Karpas-422 (cell line): ENCODE data around the gene COX7A2L. TPM values are rescaled to one million over a fixed set of nuclear protein-coding genes. Genes with fewer than 3 reads are reported as not detected.

ENCODE experiments used
- DNase-seq: peaks from one replicate; pipeline ENCODE4 v3.0.0-alpha.2; 2015
- H2AFZ ChIP-seq: fragments of 200-600 bp; sonication (generic); 2 replicates; pipeline ENCODE4 v1.6.1; 2014; ENCODE audit warnings: antibody characterized with exemption, low read length, mixed read lengths
- H3K27ac ChIP-seq: fragments of 200-600 bp; sonication (generic); 2 replicates; pipeline ENCODE4 v1.5.1; 2014; ENCODE audit warnings: mild to moderate bottlenecking, low read length, moderate library complexity
- H3K27me3 ChIP-seq: fragments of 200-600 bp; sonication (generic); 2 replicates; pipeline ENCODE4 v1.6.1; 2014; ENCODE audit warnings: low read length, mixed read lengths
- H3K36me3 ChIP-seq: fragments of 200-600 bp; sonication (generic); 2 replicates; pipeline ENCODE4 v1.6.1; 2014; ENCODE audit warnings: low read length, mixed read lengths; ENCODE audit not compliant: insufficient read depth
- H3K4me1 ChIP-seq: fragments of 200-600 bp; sonication (generic); 2 replicates; pipeline ENCODE4 v1.6.1; 2014; ENCODE audit warnings: mild to moderate bottlenecking, low read length, mixed read lengths
- H3K4me2 ChIP-seq: fragments of 200-600 bp; sonication (generic); 2 replicates; pipeline ENCODE4 v1.6.1; 2014; ENCODE audit warnings: low read length, low read depth, mild to moderate bottlenecking; ENCODE audit not compliant: poor library complexity, severe bottlenecking
- H3K4me3 ChIP-seq: fragments of 200-600 bp; sonication (generic); 2 replicates; pipeline ENCODE4 v1.5.1; 2014; ENCODE audit warnings: mild to moderate bottlenecking, antibody characterized with exemption, low read length, mixed read lengths
- H3K79me2 ChIP-seq: fragments of 200-600 bp; sonication (generic); 2 replicates; pipeline ENCODE4 v1.6.1; 2014; ENCODE audit warnings: mild to moderate bottlenecking, low read length, mixed read lengths
- H3K9ac ChIP-seq: fragments of 200-600 bp; sonication (generic); 2 replicates; pipeline ENCODE4 v1.6.0; 2014; ENCODE audit warnings: low read length
- H3K9me2 ChIP-seq: fragments of 200-600 bp; sonication (generic), shearing (Covaris generic); replicated peaks from 2 replicates; pipeline ENCODE4 v1.6.0; 2014; ENCODE audit warnings: mild to moderate bottlenecking, low read length, moderate library complexity; ENCODE audit not compliant: insufficient read depth
- H3K9me3 ChIP-seq: fragments of 300-700, 200-600 bp; sonication (generic); 2 replicates; pipeline ENCODE4 v1.6.1; 2014; ENCODE audit warnings: low read length, mixed read lengths
- H4K20me1 ChIP-seq: fragments of 200-600 bp; sonication (generic); 2 replicates; pipeline ENCODE4 v1.6.1; 2014; ENCODE audit warnings: mild to moderate bottlenecking, antibody characterized with exemption, low read length, low read depth; ENCODE audit not compliant: insufficient read depth
- total RNA-seq: library from RNA; depleted of rRNA; stranded (reverse); fragments of >200 nt; shearing (Covaris generic); gene quantifications from 2 replicates; pipeline ENCODE4 v1.2.3, GENCODE V29; 2014; ENCODE audit warnings: low replicate concordance

COX7A2L gene
- total RNA-seq, 1 experiment from 2014 or later: 232 TPM

GRCh38 chr2:42340938-42341636 is 19.9 kb downstream of the COX7A2L start:
- Histone ChIP-seq H4K20me1 (no peaks in the 10 kb centered on the region), H3K4me3 (no peak overlapping the region), H3K9me2 (no peaks in the 10 kb centered on the region), H3K4me2 (no peak overlapping the region), H3K4me1 (no peaks in the 10 kb centered on the region), H3K9ac (no peak overlapping the region), H3K9me3 (no peaks in the 10 kb centered on the region), H2AFZ (no peak overlapping the region), H3K79me2 (peaks cover 42% of the 10 kb centered on the region), H3K27me3 (no peaks in the 10 kb centered on the region), H3K36me3 (peaks cover 18% of the 10 kb centered on the region; the same call in 1 of the 2 replicates), H3K27ac (no peak overlapping the region)
- DNase-seq: no peak

DNA sequence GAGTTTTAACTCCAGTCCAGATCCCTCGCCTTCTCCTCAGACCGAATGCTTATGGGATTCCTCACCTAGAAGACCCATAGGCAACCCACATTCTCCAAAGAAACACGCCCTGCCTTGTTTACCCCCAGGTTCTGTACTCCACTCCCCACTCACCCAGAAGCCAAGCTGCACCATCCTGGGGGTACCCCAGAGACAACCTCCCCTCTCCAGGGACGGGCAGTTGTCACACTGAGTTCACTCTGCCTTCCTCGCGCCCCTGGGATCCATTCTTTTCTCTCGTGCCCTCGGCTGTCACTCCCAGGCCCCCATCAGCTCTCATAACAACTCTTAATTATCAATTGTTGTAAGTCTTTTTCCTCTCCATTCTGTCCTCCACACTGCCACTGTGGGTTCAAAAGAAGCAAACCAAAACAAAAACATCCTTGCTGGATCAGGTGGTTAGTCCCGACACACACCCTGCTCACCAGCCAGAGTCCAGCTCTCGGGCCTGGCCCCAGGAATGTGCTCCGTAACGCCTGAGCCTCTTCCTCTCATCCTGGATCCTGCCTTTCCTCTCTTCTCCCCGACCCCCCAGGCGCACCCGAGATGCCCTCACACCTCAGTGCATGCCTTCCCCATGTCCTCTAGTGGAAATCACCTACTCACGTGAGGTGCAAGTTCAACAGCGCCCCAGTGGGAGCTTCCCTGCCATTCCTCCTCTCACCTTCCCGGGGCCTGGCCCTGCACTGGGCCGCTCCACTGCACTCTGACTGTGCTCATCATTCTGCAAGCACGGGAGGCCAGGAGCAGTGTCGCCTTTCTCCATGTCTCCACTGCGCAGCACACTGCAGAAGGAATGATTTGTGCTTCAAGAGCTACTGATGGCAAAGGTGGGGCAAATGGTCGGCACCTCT is 20.7 kb downstream of the COX7A2L start:
- no peaks in the 10 kb centered on the region for H4K20me1 ChIP-seq
- no peaks in the 10 kb centered on the region for H3K9me3 ChIP-seq
- no peak overlapping the region for H3K4me3 ChIP-seq
- H3K4me1 ChIP-seq: no peaks in the 10 kb centered on the region
- H3K9me2 ChIP-seq: no peaks in the 10 kb centered on the region
- H3K9ac ChIP-seq: no peak overlapping the region
- H3K27me3 ChIP-seq: no peaks in the 10 kb centered on the region
- no peak for DNase-seq
- peaks cover 34% of the 10 kb centered on the region for H3K79me2 ChIP-seq
- H3K36me3 ChIP-seq: peaks cover 19% of the 10 kb centered on the region; the same call in 1 of the 2 replicates
- H2AFZ ChIP-seq: no peak overlapping the region
- no peak overlapping the region for H3K27ac ChIP-seq
- no peak overlapping the region for H3K4me2 ChIP-seq

DNA sequence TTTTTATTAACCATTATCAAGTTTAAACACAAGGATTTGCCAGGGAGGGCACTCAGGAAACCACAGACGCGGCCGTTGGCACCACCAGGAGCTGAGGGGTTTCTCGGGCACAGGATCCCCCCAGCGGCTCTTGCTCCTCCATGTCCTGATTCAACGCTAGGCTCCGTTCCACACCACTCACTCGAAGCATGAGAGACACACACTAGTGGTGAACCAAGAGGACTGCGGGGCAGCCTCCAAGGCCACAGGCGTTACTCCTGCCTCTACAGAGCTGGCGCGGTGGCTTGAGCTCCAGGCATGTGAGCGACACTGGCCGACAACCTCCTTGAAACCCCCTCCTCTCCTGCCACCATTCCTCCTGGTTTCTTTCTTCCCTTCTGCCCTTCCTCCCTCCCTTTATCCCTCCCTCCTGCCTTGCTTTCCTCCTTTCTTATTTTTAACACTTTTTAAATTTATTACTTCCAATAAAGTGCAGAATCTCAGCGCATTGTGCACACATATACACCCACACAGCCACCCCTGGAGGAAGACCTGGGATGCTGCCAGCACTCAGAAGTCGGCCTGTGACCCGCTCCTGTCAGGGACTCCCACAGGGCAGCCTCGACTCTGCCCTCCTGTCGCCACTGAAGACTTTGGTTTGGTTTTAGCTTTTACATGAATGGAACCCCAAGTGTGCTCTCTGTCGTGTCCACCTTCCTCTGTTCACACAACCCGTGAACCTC is 21.7 kb downstream of the COX7A2L start:
- H3K9ac ChIP-seq: no peak overlapping the region
- no peak overlapping the region for H3K4me3 ChIP-seq
- H3K9me2 ChIP-seq: no peaks in the 10 kb centered on the region
- no peaks in the 10 kb centered on the region for H3K27me3 ChIP-seq
- no peaks in the 10 kb centered on the region for H3K9me3 ChIP-seq
- no peak overlapping the region for H3K27ac ChIP-seq
- no peaks in the 10 kb centered on the region for H4K20me1 ChIP-seq
- peaks cover 24% of the 10 kb centered on the region; the same call in 1 of the 2 replicates for H3K36me3 ChIP-seq
- H3K4me1 ChIP-seq: no peaks in the 10 kb centered on the region
- DNase-seq: no peak
- no peak overlapping the region for H2AFZ ChIP-seq
- H3K4me2 ChIP-seq: no peak overlapping the region
- peaks cover 33% of the 10 kb centered on the region for H3K79me2 ChIP-seq

GRCh38 chr2:42338567-42339190 is 22.3 kb downstream of the COX7A2L start:
- Histone ChIP-seq H3K4me1 (no peaks in the 10 kb centered on the region), H3K79me2 (peaks cover 28% of the 10 kb centered on the region), H3K9me2 (no peaks in the 10 kb centered on the region), H3K4me2 (no peak overlapping the region), H3K36me3 (peaks cover 26% of the 10 kb centered on the region; the same call in 1 of the 2 replicates), H3K4me3 (no peak overlapping the region), H2AFZ (no peak overlapping the region), H3K9ac (no peak overlapping the region), H3K9me3 (no peaks in the 10 kb centered on the region), H3K27ac (no peak overlapping the region), H4K20me1 (no peaks in the 10 kb centered on the region), H3K27me3 (no peaks in the 10 kb centered on the region)
- no peak for DNase-seq

DNA sequence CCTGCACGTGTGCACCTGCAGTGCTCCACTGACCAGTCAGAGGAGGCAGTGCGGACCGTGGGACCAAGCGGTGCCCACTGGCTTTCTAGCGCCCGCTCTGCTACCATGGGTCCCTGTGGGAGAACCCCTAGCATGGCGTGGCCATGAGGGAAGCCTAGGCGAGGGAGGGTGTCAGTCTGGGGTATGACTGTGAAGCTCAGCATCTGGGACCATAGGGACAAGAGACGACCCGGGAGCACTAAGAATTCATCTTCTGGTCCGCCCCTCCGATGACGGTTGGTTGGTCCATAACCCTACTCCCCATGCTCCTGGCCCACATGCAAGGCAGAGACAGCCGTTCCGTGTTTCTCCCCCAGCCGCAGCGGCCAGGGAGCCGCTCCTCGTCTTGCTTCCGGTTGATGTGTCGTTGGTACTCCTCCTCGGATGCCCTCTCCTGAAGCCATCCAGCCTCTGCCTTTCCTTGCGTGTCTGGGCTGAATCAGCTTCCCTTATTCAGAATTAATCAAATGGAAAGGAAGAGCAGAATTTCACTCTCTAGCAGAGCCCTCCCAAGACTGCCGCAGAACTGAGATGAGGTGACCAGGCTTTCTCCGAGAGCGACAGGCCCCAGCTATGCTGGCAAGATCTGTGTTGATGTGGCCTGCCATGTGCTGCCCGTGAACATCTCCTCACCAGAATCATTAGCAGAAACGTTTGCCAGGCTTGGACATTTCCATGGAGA is 23.0 kb downstream of the COX7A2L start:
- Histone ChIP-seq H3K36me3 (peaks cover 31% of the 10 kb centered on the region; the same call in 1 of the 2 replicates), H3K9me2 (no peaks in the 10 kb centered on the region), H2AFZ (no peak overlapping the region), H3K27me3 (no peaks in the 10 kb centered on the region), H3K4me1 (no peaks in the 10 kb centered on the region), H3K9me3 (no peaks in the 10 kb centered on the region), H3K4me2 (no peak overlapping the region), H3K9ac (no peak overlapping the region), H4K20me1 (no peaks in the 10 kb centered on the region), H3K79me2 (peaks cover 22% of the 10 kb centered on the region), H3K4me3 (no peak overlapping the region), H3K27ac (no peak overlapping the region)
- no peak for DNase-seq

- Histone ChIP-seq H3K9ac (no peak overlapping the region), H3K9me3 (no peaks in the 10 kb centered on the region), H3K27me3 (no peaks in the 10 kb centered on the region), H3K27ac (no peak overlapping the region), H2AFZ (no peak overlapping the region), H3K4me3 (no peak overlapping the region), H3K9me2 (no peaks in the 10 kb centered on the region), H3K36me3 (peaks cover 37% of the 10 kb centered on the region), H3K79me2 (peaks cover 16% of the 10 kb centered on the region), H3K4me1 (no peaks in the 10 kb centered on the region), H4K20me1 (no peaks in the 10 kb centered on the region), H3K4me2 (no peak overlapping the region)
- DNase-seq: peak; percentile 51
These were observed 23.6 kb downstream of the COX7A2L start for GRCh38 chr2:42337356-42337820.

GRCh38 chr2:42336361-42336965 is 24.6 kb downstream of the COX7A2L start:
- Histone ChIP-seq H3K27me3 (no peaks in the 10 kb centered on the region), H3K4me2 (no peak overlapping the region), H3K79me2 (peaks cover 13% of the 10 kb centered on the region), H3K36me3 (peaks cover 46% of the 10 kb centered on the region), H3K9me3 (no peaks in the 10 kb centered on the region), H3K9me2 (no peaks in the 10 kb centered on the region), H3K4me1 (no peaks in the 10 kb centered on the region), H2AFZ (no peak overlapping the region), H3K27ac (no peak overlapping the region), H4K20me1 (no peaks in the 10 kb centered on the region), H3K9ac (no peak overlapping the region), H3K4me3 (no peak overlapping the region)
- DNase-seq: no peak
